Esophagus (tissue), 2 donors: Measurements from ENCODE around the gene PCDHA1. TPM values are rescaled to one million over a fixed set of nuclear protein-coding genes. Genes with fewer than 3 reads are reported as not detected.

Experiments
- H3K27ac ChIP-seq, 2 donors: one replicate each; pipeline ENCODE4 v1.5.1; 2013; ENCODE audit warnings: low read depth in 2 of 2, mild to moderate bottlenecking in 2 of 2, inconsistent platforms in 1 of 2, low read length in 1 of 2, moderate library complexity in 1 of 2
- H3K27me3 ChIP-seq, 2 donors: one replicate each; pipeline ENCODE4 v1.6.1; 2013; ENCODE audit warnings: low read length in 2 of 2, control low read depth in 1 of 2, mild to moderate bottlenecking in 1 of 2; ENCODE audit not compliant: insufficient read depth in 2 of 2, control insufficient read depth in 1 of 2
- H3K36me3 ChIP-seq, 2 donors: one replicate each; pipeline ENCODE4 v1.6.1; 2013; ENCODE audit warnings: low read length in 1 of 2; ENCODE audit not compliant: control insufficient read depth in 2 of 2, insufficient read depth in 2 of 2
- H3K4me1 ChIP-seq, 2 donors: one replicate each; pipeline ENCODE4 v1.6.1; 2013; ENCODE audit warnings: low read length in 1 of 2; ENCODE audit not compliant: control insufficient read depth in 2 of 2, insufficient read depth in 2 of 2
- H3K4me3 ChIP-seq, 2 donors: one replicate each; pipeline ENCODE4 v1.5.1; 2013; ENCODE audit warnings: low read length in 2 of 2, mild to moderate bottlenecking in 2 of 2, low read depth in 1 of 2, moderate library complexity in 1 of 2
- H3K9me3 ChIP-seq, 2 donors: one replicate each; pipeline ENCODE4 v1.6.1; 2013; ENCODE audit warnings: mild to moderate bottlenecking in 2 of 2, low read depth in 1 of 2, low read length in 1 of 2, moderate library complexity in 1 of 2; ENCODE audit not compliant: control insufficient read depth in 2 of 2, insufficient read depth in 1 of 2
- WGBS, 2 donors: extraction: QIAGEN DNeasy Blood & Tissue Kit; methylation state at CpG; one replicate each; pipeline ENCODE4 v1.1.7; 2013; 5-methylcytosine and 5-hydroxymethylcytosine counted together
- polyA plus RNA-seq, 2 donors: library from polyadenylated mRNA; stranded (reverse); fragments of 200-250 nt; gene quantifications; one replicate each; pipeline ENCODE4 v1.2.3, GENCODE V29; 2013
- donor health status: healthy with polysubstance abuse.
- donor health status: Bipolar disorder and iron deficiency.

Gene PCDHA1
- polyA plus RNA-seq, 2 donors, result 0.02 TPM; not detected in 1

- H3K9me3 ChIP-seq, result no peaks in the 10 kb centered on the region
- no peaks in the 10 kb centered on the region for H3K4me1 ChIP-seq
- no peak overlapping the region for H3K4me3 ChIP-seq
- no peaks in the 10 kb centered on the region for H3K36me3 ChIP-seq
- 91 to 93% methylated on average over 1 of the region's 1 CpG for WGBS, 2 donors
- no peak overlapping the region for H3K27ac ChIP-seq
- no peaks in the 10 kb centered on the region for H3K27me3 ChIP-seq
Observed at GRCh38 chr5:141022384-141022783, 236.4 kb downstream of the PCDHA1 start.

- Histone ChIP-seq H3K36me3 (no peaks in the 10 kb centered on the region), H3K27me3 (no peaks in the 10 kb centered on the region), H3K4me1 (no peaks in the 10 kb centered on the region), H3K27ac (no peak overlapping the region), H3K4me3 (no peak overlapping the region), H3K9me3 (no peaks in the 10 kb centered on the region)
- 85 to 87% methylated on average over 15 of the region's 15 CpGs for WGBS, 2 donors
Observed at GRCh38 chr5:141031006-141031405, 245.1 kb downstream of the PCDHA1 start.

GRCh38 chr5:141032626-141033025, 246.7 kb downstream of the PCDHA1 start:
- Histone ChIP-seq H3K4me3 (no peak overlapping the region), H3K27ac (no peak overlapping the region), H3K9me3 (no peaks in the 10 kb centered on the region), H3K27me3 (no peaks in the 10 kb centered on the region), H3K36me3 (no peaks in the 10 kb centered on the region), H3K4me1 (no peaks in the 10 kb centered on the region)
- 64 to 78% methylated on average over 1 of the region's 1 CpG for WGBS, 2 donors

- Histone ChIP-seq H3K36me3 (no peaks in the 10 kb centered on the region), H3K4me3 (no peak overlapping the region), H3K9me3 (peaks cover 2 to 3% of the 10 kb centered on the region in 2 donors), H3K27ac (no peak overlapping the region), H3K27me3 (no peaks in the 10 kb centered on the region), H3K4me1 (no peaks in the 10 kb centered on the region)
Observed at GRCh38 chr5:141039061-141039460, 253.1 kb downstream of the PCDHA1 start.

DNA sequence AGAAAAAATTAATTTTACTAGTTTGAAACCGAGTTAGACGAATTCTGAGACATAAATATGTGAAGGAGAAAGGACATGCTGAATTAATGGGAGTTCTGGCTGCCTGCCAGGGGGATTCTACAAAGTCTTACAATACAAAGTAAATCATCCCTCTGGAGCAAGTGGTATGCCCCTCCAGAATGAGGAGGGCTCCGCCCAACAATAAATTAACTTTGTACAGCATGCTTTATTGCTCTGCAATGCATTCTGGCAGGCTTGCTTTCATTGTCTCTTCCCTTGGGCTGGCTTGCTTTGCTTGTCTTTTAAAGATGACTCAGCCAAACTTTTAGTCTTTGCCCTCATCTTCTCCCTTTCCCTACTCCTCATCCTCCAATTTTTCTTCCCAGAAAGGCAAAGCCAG, 253.6 kb downstream of the PCDHA1 start:
- Histone ChIP-seq H3K4me1 (no peaks in the 10 kb centered on the region), H3K9me3 (peaks cover 2 to 3% of the 10 kb centered on the region in 2 donors), H3K36me3 (no peaks in the 10 kb centered on the region), H3K27ac (no peak overlapping the region), H3K4me3 (no peak overlapping the region), H3K27me3 (no peaks in the 10 kb centered on the region)
- 41 to 48% methylated on average over 3 of the region's 3 CpGs for WGBS, 2 donors

GRCh38 chr5:141040093-141040770, 254.3 kb downstream of the PCDHA1 start:
- H3K4me3 ChIP-seq, result peak overlapping the region in 1 of 2 donors; percentile 21
- H3K27me3 ChIP-seq, result no peaks in the 10 kb centered on the region
- no peaks in the 10 kb centered on the region for H3K4me1 ChIP-seq
- H3K36me3 ChIP-seq, result no peaks in the 10 kb centered on the region
- WGBS, 2 donors, result 15 to 17% methylated on average over 24 of the region's 24 CpGs
- no peak overlapping the region for H3K27ac ChIP-seq
- peaks cover 2 to 3% of the 10 kb centered on the region in 2 donors for H3K9me3 ChIP-seq

DNA sequence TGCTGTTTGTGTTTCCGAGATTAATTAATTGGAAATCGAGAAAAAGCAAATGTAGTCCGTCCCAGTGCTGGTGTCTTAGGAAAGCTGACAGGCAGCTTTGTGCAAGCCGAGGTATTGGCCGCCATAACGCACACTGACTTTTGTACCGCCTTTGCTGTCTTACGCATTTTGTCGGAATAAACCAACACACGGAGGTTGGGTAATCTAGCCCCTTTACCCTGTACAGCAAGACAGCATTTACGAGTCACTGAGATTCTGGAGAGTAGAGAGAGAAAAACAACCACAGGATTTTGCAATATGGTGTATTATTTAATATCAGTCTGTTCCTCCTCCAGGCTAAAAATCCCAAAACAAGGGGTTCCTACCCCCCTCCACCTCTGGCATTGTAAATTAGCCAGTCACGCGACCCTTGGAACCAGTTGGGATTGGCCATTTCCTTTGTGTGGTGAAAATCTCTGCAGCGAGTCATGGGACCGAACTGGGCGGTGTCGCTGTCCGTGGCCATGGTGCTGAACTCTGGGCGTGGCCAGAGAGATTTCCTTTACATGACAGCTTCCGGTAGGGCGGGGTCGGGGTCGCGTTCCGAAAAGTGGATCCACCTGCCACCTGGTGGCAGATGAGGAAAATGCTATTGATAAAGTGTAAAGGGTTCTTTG, 255.0 kb downstream of the PCDHA1 start:
- Histone ChIP-seq H3K36me3 (no peaks in the 10 kb centered on the region), H3K27ac (no peak overlapping the region), H3K27me3 (no peaks in the 10 kb centered on the region), H3K9me3 (peaks cover 2 to 3% of the 10 kb centered on the region in 2 donors), H3K4me1 (no peaks in the 10 kb centered on the region), H3K4me3 (peak overlapping the region in 1 of 2 donors; percentile 21)
- WGBS, 2 donors, result 8 to 11% methylated on average over 25 of the region's 25 CpGs

DNA sequence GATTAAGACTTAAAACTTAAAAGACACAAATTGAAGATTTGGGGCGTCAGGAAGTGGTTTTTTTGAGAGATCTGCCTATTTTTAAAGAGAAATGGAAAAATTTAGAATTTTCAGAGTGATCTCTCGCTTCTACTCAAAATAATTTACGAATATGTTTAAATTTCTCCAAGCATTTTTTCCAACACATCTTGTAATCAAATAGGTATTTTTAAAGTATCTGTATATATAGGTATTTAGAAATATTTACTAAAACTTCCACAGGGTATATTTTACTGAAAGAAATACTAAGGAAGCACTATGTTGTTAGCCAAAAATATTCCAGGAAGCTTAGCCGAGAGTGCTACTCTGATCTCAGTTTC, 255.5 kb downstream of the PCDHA1 start:
- 20 to 22% methylated on average over 4 of the region's 4 CpGs for WGBS, 2 donors
- Histone ChIP-seq H3K9me3 (peaks cover 2 to 3% of the 10 kb centered on the region in 2 donors), H3K4me3 (no peak overlapping the region), H3K4me1 (no peaks in the 10 kb centered on the region), H3K27ac (no peak overlapping the region), H3K27me3 (no peaks in the 10 kb centered on the region), H3K36me3 (no peaks in the 10 kb centered on the region)

DNA sequence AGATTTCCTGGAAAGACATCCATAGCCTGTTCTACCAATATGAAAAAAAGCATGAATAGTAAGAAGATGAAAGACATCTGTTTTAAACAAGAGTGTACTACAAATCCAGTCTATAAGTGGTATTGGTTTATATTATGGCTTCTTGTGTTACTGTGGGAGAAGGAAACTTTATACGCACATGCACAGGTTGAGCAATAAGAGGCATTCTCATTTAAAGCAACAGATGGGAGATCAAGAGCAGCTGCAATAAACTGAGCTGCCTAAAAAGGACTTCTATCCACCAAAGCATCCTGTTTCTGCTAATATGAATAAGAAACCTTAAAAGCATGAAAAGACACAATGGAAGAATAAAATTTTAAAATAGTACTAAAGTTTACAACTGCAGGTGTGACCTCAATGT, 256.6 kb downstream of the PCDHA1 start:
- H3K36me3 ChIP-seq, result no peaks in the 10 kb centered on the region
- 39 to 53% methylated on average over 1 of the region's 1 CpG for WGBS, 2 donors

More for the DNA sequence above, 256.6 kb downstream of the PCDHA1 start:
- H3K27me3 ChIP-seq, result no peaks in the 10 kb centered on the region
- H3K4me3 ChIP-seq, result no peak overlapping the region
- peaks cover 2 to 3% of the 10 kb centered on the region in 2 donors for H3K9me3 ChIP-seq
- no peak overlapping the region for H3K27ac ChIP-seq
- H3K4me1 ChIP-seq, result no peaks in the 10 kb centered on the region
